CD4-positive, alpha-beta T cell treated with Interleukin-15 for 1 hour (primary cell): ENCODE results near the gene CACNB1.
"Not testable (repeated sequence)": the region's sequence is repeated elsewhere in the genome, so short reads cannot be mapped to it uniquely, and the experiment has no call there.

ENCODE experiments used
- DNase-seq: peaks from one replicate; pipeline ENCODE4 v3.0.0-alpha.2; 2020

CACNB1 gene

DNA sequence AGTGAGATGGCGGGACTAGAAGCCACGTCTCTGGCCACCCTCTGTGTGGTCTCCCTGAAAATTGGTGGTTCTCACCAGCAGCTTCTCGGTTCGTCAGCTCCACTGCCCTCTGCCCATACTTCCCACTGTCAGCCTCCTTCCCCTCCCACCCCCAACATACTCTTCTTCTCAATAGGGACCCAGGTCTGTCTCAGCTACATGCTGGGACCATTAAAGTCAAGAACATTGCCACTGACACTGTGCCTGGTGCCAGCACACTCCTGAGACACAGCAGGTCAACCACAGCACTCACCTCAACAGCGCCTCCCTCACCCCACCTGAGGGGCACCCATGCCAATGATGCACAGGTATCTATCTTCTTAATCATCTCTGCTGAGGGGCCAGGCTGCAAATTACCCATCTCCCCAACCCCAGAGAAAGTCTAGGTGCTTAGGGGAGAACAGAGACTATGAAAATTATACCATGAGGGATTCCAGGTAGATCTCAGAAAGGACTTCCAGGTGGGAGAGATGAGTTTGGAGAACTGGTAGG lies 47.3 kb downstream of the CACNB1 start:
- no peak for DNase-seq

DNA sequence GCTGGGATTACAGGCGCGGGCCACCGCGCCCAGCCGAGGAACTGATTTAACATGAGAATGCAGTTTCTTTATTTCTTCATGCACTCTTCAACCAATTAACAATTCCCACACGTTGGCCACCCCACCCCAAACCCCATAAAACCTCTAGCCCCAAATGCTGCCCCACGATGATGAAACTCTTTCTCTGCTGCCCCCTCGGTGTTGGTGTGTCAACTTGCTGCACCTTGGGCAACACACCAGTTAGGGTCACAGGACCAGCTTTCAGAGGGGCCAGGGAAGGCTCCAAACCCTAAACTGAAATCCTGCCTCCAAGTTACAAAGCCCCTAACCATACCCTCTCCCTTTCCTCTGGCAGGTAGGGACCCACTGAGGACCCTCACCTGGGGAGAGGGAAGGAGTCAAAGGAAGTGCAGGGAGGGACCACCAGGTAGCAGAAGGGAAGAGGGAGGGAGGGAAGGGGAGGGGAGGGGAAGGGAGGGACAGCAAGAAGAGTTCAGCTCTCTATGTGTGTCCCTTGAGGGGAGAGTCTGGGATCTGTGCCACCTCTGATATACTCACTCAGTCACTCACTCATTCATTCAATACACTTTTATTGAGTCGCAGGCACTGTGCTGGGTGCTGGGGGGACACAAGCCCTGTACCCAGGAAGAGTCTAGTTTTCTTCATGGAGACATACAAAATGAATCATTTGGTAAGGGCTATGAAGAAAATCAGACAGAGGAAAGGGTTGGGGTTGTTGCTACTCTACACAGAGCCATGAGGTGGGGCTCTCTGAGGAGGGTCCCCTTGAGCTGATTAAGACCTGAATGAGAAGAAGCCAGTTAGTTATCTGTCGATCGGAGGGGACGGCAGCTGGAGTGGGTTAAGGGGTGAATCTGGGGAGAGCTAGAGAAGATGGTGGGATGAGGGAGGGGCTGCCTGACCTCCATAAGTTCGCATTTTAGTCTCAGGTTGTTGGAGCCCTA lies 50.0 kb downstream of the CACNB1 start:
- DNase-seq = no peak

GRCh38 chr17:39146273-39146672 lies 51.2 kb downstream of the CACNB1 start:
- no peak for DNase-seq

GRCh38 chr17:39145143-39145542 lies 52.3 kb downstream of the CACNB1 start:
- no peak for DNase-seq

- no peak for DNase-seq
These were observed 53.0 kb downstream of the CACNB1 start for GRCh38 chr17:39144416-39144840.

GRCh38 chr17:39143552-39144093 lies 53.8 kb downstream of the CACNB1 start:
- DNase-seq = no peak

DNA sequence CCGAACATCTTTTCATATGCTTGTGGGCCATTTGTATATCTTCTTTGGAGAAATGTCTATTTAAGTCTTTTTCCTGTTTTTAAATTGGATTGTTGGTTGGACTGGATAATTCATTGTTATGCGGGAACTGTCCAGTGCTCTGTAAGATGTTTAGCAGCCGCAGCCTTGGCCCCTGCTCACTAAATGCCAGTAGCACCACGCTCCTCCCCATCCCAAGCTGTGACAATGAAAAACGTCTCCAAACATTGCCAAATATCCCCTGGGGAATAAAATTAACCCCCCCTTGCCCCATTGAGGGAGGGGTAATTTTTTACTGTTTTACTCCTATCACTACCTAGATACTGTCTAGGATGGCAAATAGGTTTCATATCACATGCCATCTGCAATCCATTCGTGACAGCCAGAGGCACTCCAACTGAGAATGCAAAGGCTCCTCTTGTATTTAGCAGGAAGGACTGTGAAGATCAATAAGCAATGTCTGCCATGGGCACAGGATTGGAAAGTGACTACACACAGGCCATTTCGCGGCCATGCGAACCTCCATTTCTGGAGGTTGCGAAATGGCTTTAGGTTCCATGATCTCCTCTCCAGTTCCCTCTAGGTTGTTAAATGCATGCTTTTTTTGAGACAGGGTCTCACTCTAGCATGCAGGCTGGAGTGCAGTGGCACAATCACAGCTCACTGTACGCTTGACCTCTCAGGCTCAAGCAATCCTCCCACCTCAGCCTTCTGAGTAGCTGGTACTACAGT lies 55.4 kb downstream of the CACNB1 start:
- no peak for DNase-seq

DNA sequence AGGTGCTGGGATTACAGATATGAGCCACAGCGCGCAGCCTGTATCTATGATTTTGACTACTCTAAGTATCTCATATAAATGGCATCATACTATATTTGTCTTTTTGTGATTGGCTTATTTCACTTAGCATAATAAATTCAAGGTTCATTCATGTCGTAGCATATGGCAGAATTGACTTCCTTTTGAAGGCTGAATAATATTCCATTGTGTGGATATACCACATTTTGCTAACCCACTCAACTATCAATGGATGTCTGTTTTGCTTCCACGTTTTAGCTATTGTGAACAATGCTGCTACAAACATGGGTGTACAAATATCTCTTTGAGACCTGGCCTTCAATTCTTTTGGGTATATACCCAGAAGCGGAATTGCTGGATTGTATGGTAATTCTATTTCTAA lies 56.2 kb downstream of the CACNB1 start:
- no peak for DNase-seq

DNA sequence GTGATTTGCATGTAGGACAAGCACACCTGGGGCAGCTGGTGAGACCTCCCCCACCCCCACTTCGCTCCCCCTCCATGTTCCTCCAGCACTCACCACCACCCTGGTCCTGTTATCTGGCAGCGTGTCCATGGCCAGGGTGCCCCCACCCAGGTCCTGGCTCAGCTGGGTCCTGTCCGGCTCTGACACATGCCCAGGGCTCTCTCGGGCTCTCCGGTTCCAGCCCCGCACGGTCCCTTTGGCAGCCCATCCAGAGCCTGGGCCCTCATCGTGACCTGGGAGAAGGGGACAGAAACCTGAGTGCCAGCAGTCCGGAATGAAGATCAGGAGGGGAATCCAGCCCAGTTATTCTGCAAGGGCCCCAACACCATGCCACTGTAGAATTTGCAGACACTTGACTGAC lies 57.9 kb downstream of the CACNB1 start:
- DNase-seq = no peak

DNA sequence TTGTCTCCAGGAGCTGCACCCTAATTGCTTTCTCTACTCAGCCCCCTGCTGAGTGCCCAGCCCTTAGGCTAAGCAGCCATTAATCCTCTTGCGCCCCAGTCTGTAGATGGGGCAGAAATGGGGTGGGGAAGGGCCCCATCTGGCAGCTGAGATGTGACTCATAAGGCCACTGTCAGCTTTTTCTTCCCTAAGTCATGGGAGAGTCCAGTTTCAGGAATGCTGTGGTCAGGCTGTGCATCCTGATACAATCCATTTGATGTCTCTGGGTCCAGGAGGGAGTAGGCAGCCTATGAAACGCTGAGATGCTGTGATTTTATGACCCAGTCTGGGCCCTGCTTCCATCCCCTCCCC lies 58.3 kb downstream of the CACNB1 start:
- no peak for DNase-seq

- DNase-seq = no peak
These were observed 58.9 kb downstream of the CACNB1 start for GRCh38 chr17:39138431-39139160.

- no peak for DNase-seq
These were observed 62.6 kb downstream of the CACNB1 start for GRCh38 chr17:39134878-39135277.

DNA sequence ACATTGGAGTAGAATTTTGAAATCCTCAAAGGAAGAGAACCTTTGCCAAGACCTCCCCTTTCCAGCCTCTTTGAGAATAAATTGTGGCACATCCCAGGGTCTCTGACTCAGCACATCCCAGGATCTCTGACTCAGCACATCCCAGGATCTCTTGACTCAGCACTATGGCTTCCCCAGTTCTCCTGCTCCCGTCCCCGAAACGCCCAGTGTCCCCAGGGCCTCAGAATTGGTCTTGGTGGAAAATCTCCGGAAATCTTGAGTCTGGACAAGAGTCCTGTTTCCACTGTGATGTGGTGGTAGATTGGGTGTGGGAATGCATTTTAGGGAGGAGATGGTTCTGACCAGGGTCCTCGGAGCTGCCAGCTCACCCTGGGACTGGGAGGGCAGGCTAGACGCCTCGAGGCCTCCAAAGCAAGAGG lies 65.3 kb downstream of the CACNB1 start:
- no peak for DNase-seq

DNA sequence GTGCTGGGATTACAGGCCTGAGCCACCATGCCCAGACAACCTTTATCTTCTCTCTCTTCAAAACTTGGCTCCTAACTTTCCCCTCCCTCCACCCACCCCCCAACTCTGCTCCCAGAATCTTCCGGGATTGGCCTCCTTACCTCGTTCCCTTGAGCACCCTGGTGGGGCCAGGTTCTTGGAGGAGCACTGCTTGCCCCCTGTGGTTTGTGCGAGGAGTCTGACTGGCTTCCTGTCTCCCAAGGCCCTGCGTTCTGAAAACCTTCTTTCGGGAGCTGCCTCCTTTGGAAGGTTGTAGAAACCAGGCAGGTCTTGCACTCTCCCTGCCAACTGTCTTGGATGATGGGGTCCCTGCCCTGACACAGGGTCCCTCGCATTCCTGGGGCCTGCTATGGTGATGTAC lies 65.9 kb downstream of the CACNB1 start:
- DNase-seq = no peak

GRCh38 chr17:39130205-39130604 lies 67.3 kb downstream of the CACNB1 start:
- no peak for DNase-seq

- not testable (repeated sequence) for DNase-seq
These were observed 67.9 kb downstream of the CACNB1 start for GRCh38 chr17:39129544-39129943.

DNA sequence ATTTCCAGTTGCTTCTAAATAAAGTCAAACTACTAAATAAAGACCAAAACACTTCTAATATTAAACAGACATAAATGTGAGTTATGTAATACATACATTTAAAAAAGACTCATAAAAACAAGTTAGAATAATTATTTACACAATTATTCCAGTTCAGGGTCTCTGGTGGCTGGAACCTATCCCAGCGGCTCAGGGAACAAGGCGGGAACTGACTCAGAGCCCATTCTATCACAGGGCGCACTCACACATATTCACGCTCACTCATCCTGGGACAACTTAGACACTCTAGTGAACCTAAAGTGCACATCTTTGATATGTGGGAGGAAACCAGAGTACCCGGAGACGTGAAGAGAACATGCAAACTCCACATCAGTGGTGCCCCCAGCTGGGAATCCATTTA lies 71.0 kb downstream of the CACNB1 start:
- DNase-seq = no peak

GRCh38 chr17:39125143-39125875 lies 72.2 kb downstream of the CACNB1 start:
- DNase-seq = no peak

- DNase-seq = no peak
These were observed 73.8 kb downstream of the CACNB1 start for GRCh38 chr17:39123627-39124026.
